Effector memory CD8-positive, alpha-beta T cell (primary cell): ENCODE data around the gene LDAH.

Experiments used
- ATAC-seq: fragments of 150-1000 bp; cut with Tn5 transposase; replicated peaks from 2 replicates; pipeline ENCODE4 v1.10.0; 2021; ENCODE audit warnings: mild to moderate bottlenecking, moderate library complexity
- DNase-seq, 3 experiments: peaks; one replicate each; pipeline ENCODE4 v3.0.0; 2021
- H3K27ac Mint-ChIP-seq, 2 donors: one replicate each; pipeline ENCODE4 v1.8.0; 2022; ENCODE audit warnings: mild to moderate bottlenecking in 2 of 2, mixed read lengths in 2 of 2, moderate library complexity in 2 of 2
- H3K27me3 Mint-ChIP-seq, 2 donors: one replicate each; pipeline ENCODE4 v1.8.0; 2022; ENCODE audit warnings: mixed read lengths in 2 of 2
- H3K36me3 Mint-ChIP-seq: one replicate; pipeline ENCODE4 v1.8.0; 2022; ENCODE audit warnings: mild to moderate bottlenecking, moderate library complexity, mixed read lengths; ENCODE audit not compliant: insufficient read depth
- H3K4me1 Mint-ChIP-seq, 2 donors: one replicate each; pipeline ENCODE4 v1.8.0; 2022; ENCODE audit warnings: low read depth in 2 of 2, mixed read lengths in 2 of 2
- H3K4me3 Mint-ChIP-seq, 2 donors: one replicate each; pipeline ENCODE4 v1.8.0; 2022; ENCODE audit warnings: mild to moderate bottlenecking in 2 of 2, mixed read lengths in 2 of 2, moderate library complexity in 2 of 2
- H3K9me3 Mint-ChIP-seq, 2 donors: one replicate each; pipeline ENCODE4 v1.8.0; 2022; ENCODE audit warnings: mixed read lengths in 2 of 2

The LDAH gene

DNA sequence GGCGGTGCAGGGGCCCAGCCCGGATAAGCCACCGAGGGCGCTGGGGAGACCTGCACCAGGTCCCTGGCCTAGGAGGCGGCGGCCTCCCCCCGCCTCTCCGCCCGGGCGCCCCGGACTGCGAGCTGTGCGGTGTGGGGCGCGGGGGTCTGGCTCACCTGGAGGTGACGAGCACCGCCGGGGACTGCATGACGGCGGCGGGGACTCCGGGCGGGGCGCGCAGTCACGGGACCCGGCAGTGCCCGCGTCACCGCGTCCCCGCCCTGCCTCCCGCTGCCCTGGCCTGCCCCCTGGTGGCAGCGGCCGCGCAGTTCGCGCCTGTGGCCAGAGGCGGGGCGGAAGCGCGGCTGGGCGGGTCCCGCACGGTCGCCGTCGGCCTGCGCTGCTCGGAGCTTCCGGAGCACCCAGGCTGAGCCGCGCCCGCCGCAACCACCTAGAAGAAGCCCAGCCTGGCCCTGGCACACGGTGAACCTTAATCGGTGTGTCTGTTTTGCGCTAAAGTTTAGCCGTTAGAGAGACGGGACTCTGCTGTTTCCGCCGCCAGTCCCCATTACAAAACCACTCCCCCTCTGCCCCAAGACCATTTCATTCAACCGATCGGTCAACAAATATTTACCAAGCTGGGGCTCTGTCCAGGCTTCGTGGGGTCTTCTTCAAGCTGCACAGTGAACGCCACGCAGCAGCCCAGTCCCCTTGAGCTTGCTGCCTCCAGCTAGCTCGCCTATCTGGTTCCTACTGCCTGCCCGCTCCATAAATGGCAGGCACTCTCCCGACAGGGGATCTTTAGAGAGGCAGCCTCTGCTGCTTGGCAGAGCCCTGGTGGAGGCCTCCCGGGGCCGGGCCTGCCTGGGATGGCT lies 171.8 kb downstream of the LDAH start, which contains the start of gene HS1BP3:
Gene HS1BP3 (minus strand): TSS at position 222 of the 854 bp plus-strand sequence. CDS start 35 bp downstream, at position 187.
- peak within 1 kb of the TSS; percentile 89 to 93 for H3K4me3 Mint-ChIP-seq
- H3K27me3 Mint-ChIP-seq, result peaks cover 1 to 5% of the 10 kb centered on the region in 2 donors
- H3K36me3 Mint-ChIP-seq, result peaks cover 7% of the 10 kb centered on the region
- peaks cover 27 to 28% of the 10 kb centered on the region in 2 donors for H3K4me1 Mint-ChIP-seq
- no peaks in the 10 kb centered on the region for H3K9me3 Mint-ChIP-seq
- DNase-seq, result peak; percentile 87 to 97 (median 93)
- H3K27ac Mint-ChIP-seq, result peak within 1 kb of the TSS; percentile 93 to 96
- ATAC-seq, result peak; percentile 90

DNA sequence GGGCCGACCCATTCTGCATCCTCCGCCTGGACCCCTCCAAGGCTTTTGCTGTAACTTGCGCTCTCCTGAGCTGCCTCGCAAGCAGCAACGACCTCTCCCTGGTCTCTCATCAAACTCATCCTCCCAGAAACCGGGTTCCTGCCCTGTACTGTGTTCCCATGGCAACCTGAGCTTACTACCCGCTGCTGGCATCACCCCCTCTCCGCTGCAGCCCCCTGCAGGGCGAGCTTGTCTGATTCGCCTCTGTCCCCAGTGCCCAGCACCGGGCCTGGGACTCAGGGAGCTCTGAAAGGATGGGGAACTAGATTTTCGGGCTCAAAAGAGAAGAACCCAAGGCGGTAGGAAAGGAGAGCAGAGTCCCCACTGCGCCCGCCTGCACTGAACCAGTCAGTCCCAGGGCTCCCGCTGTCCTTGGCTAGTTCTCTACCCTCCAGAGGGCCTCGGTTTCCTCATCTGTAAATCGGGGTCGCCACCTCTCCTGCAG lies 172.5 kb downstream of the LDAH start:
- DNase-seq (peak in 1 of 3 experiments; percentile 32), ATAC-seq (peak; percentile 3)
- Mint-ChIP-seq H3K27me3 (peaks cover 0 to 3% of the 10 kb centered on the region in 2 donors), H3K36me3 (peaks cover 7% of the 10 kb centered on the region), H3K4me3 (peak overlapping the region; percentile 89 to 93), H3K27ac (peak overlapping the region; percentile 93 to 96), H3K4me1 (peaks cover 27 to 28% of the 10 kb centered on the region in 2 donors), H3K9me3 (no peaks in the 10 kb centered on the region)

GRCh38 chr2:20649976-20650375 lies 172.9 kb downstream of the LDAH start:
- ATAC-seq, result no peak

GRCh38 chr2:20649576-20649975 lies 173.3 kb downstream of the LDAH start:
- peak overlapping the region; percentile 93 to 96 for H3K27ac Mint-ChIP-seq
- H3K9me3 Mint-ChIP-seq, result no peaks in the 10 kb centered on the region

More at GRCh38 chr2:20649976-20650375, 172.9 kb downstream of the LDAH start:
- peaks cover 5% of the 10 kb centered on the region for H3K36me3 Mint-ChIP-seq
- H3K4me3 Mint-ChIP-seq, result peak overlapping the region; percentile 89 to 93
- H3K27me3 Mint-ChIP-seq, result no peaks in the 10 kb centered on the region
- DNase-seq, result no peak
- peaks cover 27 to 28% of the 10 kb centered on the region in 2 donors for H3K4me1 Mint-ChIP-seq
- H3K9me3 Mint-ChIP-seq, result no peaks in the 10 kb centered on the region
- H3K27ac Mint-ChIP-seq, result peak overlapping the region; percentile 93 to 96

DNA sequence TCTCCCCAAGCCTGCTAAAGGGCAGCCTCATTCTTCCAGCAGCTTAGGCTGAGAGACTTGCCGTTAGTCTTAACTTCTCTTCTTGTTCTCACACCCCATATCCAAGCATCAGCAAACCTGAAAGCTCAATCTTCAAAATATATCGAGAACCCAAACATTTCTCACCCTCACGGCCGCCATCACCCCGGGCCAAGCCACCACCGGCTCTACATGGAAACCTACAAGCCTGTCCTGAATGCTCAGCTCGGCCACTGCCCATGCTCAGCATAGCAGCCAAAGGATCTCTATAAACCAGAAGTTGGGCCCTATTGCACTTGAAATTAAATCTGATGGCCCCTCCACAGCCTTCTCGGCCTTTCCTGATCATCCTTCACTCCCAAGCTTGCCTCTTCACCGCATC lies 174.1 kb downstream of the LDAH start:
- ATAC-seq (no peak), DNase-seq (no peak)
- Mint-ChIP-seq H3K9me3 (no peaks in the 10 kb centered on the region), H3K4me3 (no peak overlapping the region), H3K36me3 (peaks cover 4% of the 10 kb centered on the region), H3K4me1 (peaks cover 28 to 33% of the 10 kb centered on the region in 2 donors), H3K27me3 (no peaks in the 10 kb centered on the region), H3K27ac (peak overlapping the region in 1 of 2 donors; percentile 93)

More at GRCh38 chr2:20649576-20649975, 173.3 kb downstream of the LDAH start:
- Mint-ChIP-seq H3K27me3 (no peaks in the 10 kb centered on the region), H3K36me3 (peaks cover 4% of the 10 kb centered on the region), H3K4me3 (peak overlapping the region; percentile 89 to 93), H3K4me1 (peaks cover 27 to 28% of the 10 kb centered on the region in 2 donors)
- no peak for ATAC-seq
- no peak for DNase-seq

DNA sequence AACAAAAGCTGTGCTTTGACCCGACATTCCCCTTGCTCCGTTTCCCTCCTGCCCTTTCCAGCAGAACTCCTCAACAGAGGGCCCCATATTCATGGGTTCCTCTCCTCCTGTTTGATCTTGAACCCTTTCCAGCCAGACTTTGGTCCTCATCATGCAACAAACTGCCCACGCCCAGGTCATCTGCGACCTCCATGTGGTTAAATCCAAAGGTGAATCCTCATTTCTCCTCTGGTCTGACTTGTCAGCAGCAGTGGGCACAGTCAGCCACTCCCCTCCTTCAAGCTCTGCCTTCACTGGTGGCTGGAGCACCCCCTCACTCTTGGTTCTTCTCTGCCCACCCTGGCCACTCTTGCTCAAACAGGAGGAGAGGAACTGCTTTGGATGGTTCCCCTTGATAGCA lies 174.7 kb downstream of the LDAH start:
- H3K27me3 Mint-ChIP-seq, result no peaks in the 10 kb centered on the region
- H3K27ac Mint-ChIP-seq, result peak overlapping the region; percentile 0 to 24
- H3K4me3 Mint-ChIP-seq, result no peak overlapping the region
- H3K36me3 Mint-ChIP-seq, result peaks cover 6% of the 10 kb centered on the region
- peaks cover 31 to 33% of the 10 kb centered on the region in 2 donors for H3K4me1 Mint-ChIP-seq
- no peak for DNase-seq
- H3K9me3 Mint-ChIP-seq, result no peaks in the 10 kb centered on the region
- no peak for ATAC-seq

GRCh38 chr2:20647738-20648137 lies 175.2 kb downstream of the LDAH start:
- peak overlapping the region; percentile 0 to 24 for H3K27ac Mint-ChIP-seq
- no peak overlapping the region for H3K4me3 Mint-ChIP-seq
- H3K27me3 Mint-ChIP-seq, result no peaks in the 10 kb centered on the region
- DNase-seq (no peak), ATAC-seq (no peak)
- H3K4me1 Mint-ChIP-seq, result peaks cover 32 to 33% of the 10 kb centered on the region in 2 donors
- H3K36me3 Mint-ChIP-seq, result peaks cover 6% of the 10 kb centered on the region
- H3K9me3 Mint-ChIP-seq, result no peaks in the 10 kb centered on the region

DNA sequence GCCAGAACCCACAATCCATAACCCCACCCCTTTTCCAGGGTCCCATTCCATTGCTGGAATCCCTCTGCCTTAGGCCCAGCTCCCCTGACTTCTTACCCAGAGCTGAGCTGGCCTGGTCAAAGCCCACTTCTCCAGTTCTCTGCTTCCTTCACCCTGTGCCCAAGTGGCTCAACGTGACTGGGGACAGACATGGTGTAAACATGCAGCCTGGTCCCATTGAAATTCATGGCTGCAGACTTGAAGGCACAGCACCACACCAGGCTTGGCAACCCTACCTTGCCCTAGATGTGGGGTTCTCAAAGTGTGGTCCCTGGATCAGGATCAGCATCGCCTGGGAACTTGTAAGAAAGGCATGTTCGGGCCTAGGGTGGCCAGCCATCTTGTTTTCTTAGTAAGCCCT lies 175.7 kb downstream of the LDAH start:
- no peak for ATAC-seq
- H3K27me3 Mint-ChIP-seq, result no peaks in the 10 kb centered on the region
- H3K36me3 Mint-ChIP-seq, result peaks cover 6% of the 10 kb centered on the region
- H3K4me3 Mint-ChIP-seq, result no peak overlapping the region
- H3K27ac Mint-ChIP-seq, result no peak overlapping the region
- H3K9me3 Mint-ChIP-seq, result no peaks in the 10 kb centered on the region
- DNase-seq, result no peak
- H3K4me1 Mint-ChIP-seq, result peaks cover 35 to 36% of the 10 kb centered on the region in 2 donors

- no peak for DNase-seq
- Mint-ChIP-seq H3K36me3 (peaks cover 7% of the 10 kb centered on the region), H3K9me3 (no peaks in the 10 kb centered on the region), H3K4me3 (no peak overlapping the region), H3K27me3 (no peaks in the 10 kb centered on the region), H3K27ac (peak overlapping the region in 1 of 2 donors; percentile 51), H3K4me1 (peaks cover 35% of the 10 kb centered on the region in 2 donors)
- no peak for ATAC-seq
These were observed 176.5 kb downstream of the LDAH start for GRCh38 chr2:20646446-20646845.

- Mint-ChIP-seq H3K27me3 (no peaks in the 10 kb centered on the region), H3K4me3 (no peak overlapping the region), H3K36me3 (peaks cover 8% of the 10 kb centered on the region), H3K27ac (no peak overlapping the region), H3K9me3 (no peaks in the 10 kb centered on the region), H3K4me1 (peaks cover 31 to 32% of the 10 kb centered on the region in 2 donors)
- no peak for DNase-seq
- ATAC-seq, result no peak
These were observed 177.1 kb downstream of the LDAH start for GRCh38 chr2:20645761-20646160.

GRCh38 chr2:20645301-20645701 lies 177.6 kb downstream of the LDAH start:
- DNase-seq (no peak), ATAC-seq (no peak)
- Mint-ChIP-seq H3K36me3 (peaks cover 8% of the 10 kb centered on the region), H3K4me1 (peaks cover 28 to 29% of the 10 kb centered on the region in 2 donors), H3K27me3 (no peaks in the 10 kb centered on the region), H3K27ac (no peak overlapping the region), H3K4me3 (no peak overlapping the region), H3K9me3 (no peaks in the 10 kb centered on the region)

DNA sequence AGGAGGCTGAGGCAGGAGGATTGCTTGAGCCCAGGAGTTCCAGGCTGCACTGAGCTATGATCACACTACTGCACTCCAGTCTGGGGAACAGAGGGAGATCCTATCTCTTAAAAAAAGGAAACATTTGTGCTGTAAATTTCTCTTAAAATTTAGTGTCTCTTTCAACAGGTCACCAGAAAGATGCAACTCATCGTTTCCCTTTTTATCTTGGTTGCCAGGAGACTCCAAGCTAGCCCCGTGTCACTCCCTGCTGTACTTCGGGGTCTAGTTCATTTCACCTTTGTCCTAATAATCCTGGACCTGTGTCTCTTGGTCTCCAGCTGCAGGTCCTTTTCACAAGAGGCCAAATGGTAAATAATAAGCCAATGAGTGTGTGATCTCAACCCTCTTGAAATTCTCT lies 179.1 kb downstream of the LDAH start:
- Mint-ChIP-seq H3K4me1 (peaks cover 24 to 27% of the 10 kb centered on the region in 2 donors), H3K27ac (peak overlapping the region; percentile 15 to 61), H3K27me3 (no peaks in the 10 kb centered on the region), H3K9me3 (no peaks in the 10 kb centered on the region), H3K36me3 (peaks cover 10% of the 10 kb centered on the region), H3K4me3 (no peak overlapping the region)
- DNase-seq, result no peak
- ATAC-seq, result no peak

- Mint-ChIP-seq H3K4me1 (peaks cover 16 to 21% of the 10 kb centered on the region in 2 donors), H3K4me3 (no peak overlapping the region), H3K27ac (peak overlapping the region; percentile 15 to 25), H3K27me3 (no peaks in the 10 kb centered on the region), H3K9me3 (no peaks in the 10 kb centered on the region), H3K36me3 (peaks cover 16% of the 10 kb centered on the region)
- DNase-seq (no peak), ATAC-seq (no peak)
These were observed 179.8 kb downstream of the LDAH start for GRCh38 chr2:20643060-20643459.
